Measurements from ENCODE around the gene RPS5. TPM values are rescaled to one million over a fixed set of nuclear protein-coding genes. Genes with fewer than 3 reads are reported as not detected.

Gene RPS5
- total RNA-seq, 1 donor from 2014 or later = 1,938 TPM

DNA sequence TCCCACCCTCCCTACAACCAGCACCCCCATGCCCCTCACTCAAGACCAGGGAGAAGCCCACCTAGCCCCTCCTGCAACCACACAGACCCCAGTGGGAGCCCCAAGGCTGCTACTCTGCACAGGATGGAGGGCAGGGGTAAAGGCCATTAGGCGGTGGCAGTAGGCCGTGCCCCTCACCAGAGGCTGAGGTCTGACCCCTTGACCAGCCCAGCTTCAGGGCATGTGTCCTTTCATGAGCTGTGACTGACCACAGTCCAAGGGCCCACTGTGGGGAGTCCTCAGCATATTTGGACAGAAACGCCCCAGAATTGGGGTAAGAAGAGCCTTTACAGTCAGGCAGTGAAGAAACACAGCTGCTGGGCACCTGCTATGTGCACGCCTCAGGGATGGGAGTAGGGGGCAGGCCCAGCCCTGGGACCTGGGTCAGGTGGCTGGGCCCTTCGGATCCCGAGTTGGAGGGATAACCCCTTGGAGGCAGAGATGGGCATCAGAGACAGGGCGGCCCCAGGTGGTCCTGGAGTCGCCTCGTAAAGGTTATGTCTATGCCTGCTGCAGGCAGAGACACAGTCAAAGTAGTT lies 1.7 kb upstream of the RPS5 start:
- Histone ChIP-seq H3K4me2 (peak overlapping the region; percentile 97), H3K9me3 (ENCODE audit: low read depth) (no peaks in the 10 kb centered on the region), H3K9ac (no peak overlapping the region), H3K27ac (no peak overlapping the region), H2AFZ (replicated peaks) (no peak overlapping the region), H3K27me3 (no peaks in the 10 kb centered on the region), H3K4me1 (peaks cover 19% of the 10 kb centered on the region), H3F3A (ENCODE audit: low read depth) (peaks cover 26% of the 10 kb centered on the region), H3K4me3 (peak overlapping the region; percentile 77), H3K79me2 (ENCODE audit: low read depth) (peaks cover 42% of the 10 kb centered on the region), H4K20me1 (ENCODE audit: low read depth) (peaks cover 10% of the 10 kb centered on the region), H3K36me3 (no peaks in the 10 kb centered on the region)
- H3K27me3 Mint-ChIP-seq (ENCODE audit: insufficient read depth, low read depth) = peaks cover 14% of the 10 kb centered on the region
- TF ChIP-seq EZH2 (IDR thresholded peaks at IDR 0.05) (no peak), EZH2phosphoT487 (IDR thresholded peaks at IDR 0.05) (no peak), CTCF (IDR thresholded peaks at IDR 0.05) (no peak)
- H3K9me3 Mint-ChIP-seq = no peaks in the 10 kb centered on the region
- peak overlapping the region; percentile 89 for H3K27ac Mint-ChIP-seq
- no peak for DNase-seq (ENCODE audit: low spot score)
- peaks cover 7% of the 10 kb centered on the region for H3K36me3 Mint-ChIP-seq
- H3K4me1 Mint-ChIP-seq = peaks cover 30% of the 10 kb centered on the region
- H3K4me3 Mint-ChIP-seq = peak overlapping the region; percentile 97

DNA sequence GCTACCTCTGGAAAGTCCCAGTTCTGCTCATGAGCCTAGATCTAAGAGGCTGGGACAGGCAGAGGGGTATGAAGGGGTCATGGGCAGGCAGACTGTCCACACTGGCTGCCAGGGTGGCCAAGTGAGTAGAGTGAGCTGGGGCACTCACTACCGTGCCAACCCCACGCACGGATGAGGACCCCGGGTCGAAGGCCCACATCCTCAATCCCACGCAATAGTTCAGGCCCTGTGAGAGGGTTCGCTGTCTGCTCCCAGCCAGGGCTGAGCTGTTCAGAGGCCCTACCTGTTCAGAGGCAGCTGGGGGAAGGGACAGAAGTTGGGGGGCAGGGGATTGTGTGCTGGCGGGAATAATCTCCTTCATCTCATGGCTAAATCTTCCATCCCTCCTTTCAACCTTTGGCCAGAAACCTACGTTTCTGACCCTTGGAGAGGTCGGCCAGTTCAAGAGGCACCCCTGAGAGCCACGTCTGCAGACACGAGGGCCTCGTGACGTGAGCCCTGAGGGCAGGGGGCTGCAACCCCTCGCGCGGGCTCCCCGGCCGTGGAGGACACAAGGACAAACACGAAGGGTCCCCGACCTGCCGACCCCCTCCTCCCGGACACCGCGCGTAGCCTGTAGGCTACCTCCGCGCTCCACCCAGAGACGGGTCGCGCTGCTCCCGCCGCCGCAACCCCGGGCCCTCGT lies 1.0 kb upstream of the RPS5 start:
- H3K36me3 ChIP-seq = no peaks in the 10 kb centered on the region
- no peaks in the 10 kb centered on the region for H3K9me3 ChIP-seq (ENCODE audit: low read depth)
- DNase-seq (ENCODE audit: low spot score) = no peak
- H3K27ac Mint-ChIP-seq = peak overlapping the region; percentile 89
- peaks cover 49% of the 10 kb centered on the region for H3K79me2 ChIP-seq (ENCODE audit: low read depth)
- peaks cover 19% of the 10 kb centered on the region for H3K4me1 ChIP-seq
- peaks cover 35% of the 10 kb centered on the region for H3K4me1 Mint-ChIP-seq
- H3K27me3 Mint-ChIP-seq (ENCODE audit: insufficient read depth, low read depth) = peaks cover 14% of the 10 kb centered on the region
- peaks cover 10% of the 10 kb centered on the region for H4K20me1 ChIP-seq (ENCODE audit: low read depth)
- H3F3A ChIP-seq (ENCODE audit: low read depth) = peaks cover 31% of the 10 kb centered on the region
- H3K27ac ChIP-seq = peak overlapping the region; percentile 90
- H2AFZ ChIP-seq (replicated peaks) = peak overlapping the region; percentile 77
- H3K9ac ChIP-seq = peak overlapping the region; percentile 79
- no peaks in the 10 kb centered on the region for H3K9me3 Mint-ChIP-seq
- peak overlapping the region; percentile 77 for H3K4me3 ChIP-seq
- H3K4me2 ChIP-seq = peak overlapping the region; percentile 97
- no peaks in the 10 kb centered on the region for H3K27me3 ChIP-seq
- peak overlapping the region; percentile 97 for H3K4me3 Mint-ChIP-seq
- TF ChIP-seq EZH2phosphoT487 (IDR thresholded peaks at IDR 0.05) (no peak), CTCF (IDR thresholded peaks at IDR 0.05) (no peak), EZH2 (IDR thresholded peaks at IDR 0.05) (no peak)
- peaks cover 12% of the 10 kb centered on the region for H3K36me3 Mint-ChIP-seq

GRCh38 chr19:58387338-58388174 lies 487 bp downstream of the RPS5 start:
- Histone ChIP-seq H3K4me3 (peak overlapping the region; percentile 77), H4K20me1 (ENCODE audit: low read depth) (peaks cover 10% of the 10 kb centered on the region), H3K4me2 (peak overlapping the region; percentile 97), H3K4me1 (peaks cover 14% of the 10 kb centered on the region), H3K27me3 (no peaks in the 10 kb centered on the region), H3K9me3 (ENCODE audit: low read depth) (no peaks in the 10 kb centered on the region), H3K79me2 (ENCODE audit: low read depth) (peaks cover 58% of the 10 kb centered on the region), H3K27ac (no peak overlapping the region), H3K9ac (peak overlapping the region; percentile 67), H2AFZ (replicated peaks) (no peak overlapping the region), H3K36me3 (no peaks in the 10 kb centered on the region), H3F3A (ENCODE audit: low read depth) (peaks cover 29% of the 10 kb centered on the region)
- Mint-ChIP-seq H3K4me3 (peak overlapping the region; percentile 97), H3K36me3 (peaks cover 16% of the 10 kb centered on the region), H3K27ac (peak overlapping the region; percentile 99), H3K4me1 (peaks cover 28% of the 10 kb centered on the region), H3K9me3 (no peaks in the 10 kb centered on the region), H3K27me3 (ENCODE audit: insufficient read depth, low read depth) (peaks cover 10% of the 10 kb centered on the region)
- DNase-seq (ENCODE audit: low spot score) = no peak
- TF ChIP-seq CTCF (IDR thresholded peaks at IDR 0.05) (peak; percentile 11), EZH2phosphoT487 (IDR thresholded peaks at IDR 0.05) (no peak), EZH2 (IDR thresholded peaks at IDR 0.05) (no peak)
